DMS 273 (cell line): ENCODE data around the gene PACS2.
"Not testable (repeated sequence)": the region's sequence is repeated elsewhere in the genome, so short reads cannot be mapped to it uniquely, and the experiment has no call there.

Source experiments
- DNase-seq: peaks from one replicate; lab custom pipeline; 2025; ENCODE audit not compliant: unreplicated experiment; lab: John Stamatoyannopoulos, UW

Gene PACS2

DNA sequence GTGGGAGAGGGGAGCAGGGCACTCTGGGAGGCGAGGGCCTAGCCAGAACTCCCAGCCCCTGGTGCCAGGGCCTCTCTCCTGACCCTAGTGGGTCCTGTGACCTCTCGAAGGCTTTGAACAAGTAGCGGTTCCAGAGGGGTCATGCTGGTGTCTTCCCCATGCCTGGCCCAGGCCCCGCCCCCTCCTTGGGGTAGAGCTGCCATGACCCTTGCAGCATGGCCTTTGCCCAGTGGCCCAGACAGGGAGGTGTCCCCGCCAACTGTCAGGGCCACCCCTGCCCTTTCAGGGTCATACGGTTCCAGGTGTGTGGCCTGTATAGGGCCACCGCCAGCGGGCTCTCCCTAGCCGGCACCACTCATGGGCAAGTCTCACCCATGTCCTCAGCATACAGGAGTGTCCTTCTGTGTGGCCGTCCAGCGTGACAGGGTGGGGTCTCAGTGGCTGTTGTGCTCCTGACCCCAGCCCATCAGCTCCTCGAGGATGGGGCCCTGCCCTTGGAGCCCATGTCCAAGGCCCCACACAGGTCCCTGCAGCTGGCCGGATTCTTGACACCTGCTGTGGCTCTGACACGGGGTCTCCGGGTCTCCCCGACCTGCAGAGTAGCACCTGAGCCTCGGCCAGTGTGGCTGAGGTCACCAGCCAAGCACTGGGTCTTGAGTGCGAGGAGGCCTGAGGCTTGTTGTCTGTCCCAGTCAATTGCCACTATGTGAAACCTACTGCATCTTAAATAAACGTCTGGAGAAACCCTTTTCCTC, 34.6 kb downstream of the PACS2 start:
- DNase-seq: no peak

DNA sequence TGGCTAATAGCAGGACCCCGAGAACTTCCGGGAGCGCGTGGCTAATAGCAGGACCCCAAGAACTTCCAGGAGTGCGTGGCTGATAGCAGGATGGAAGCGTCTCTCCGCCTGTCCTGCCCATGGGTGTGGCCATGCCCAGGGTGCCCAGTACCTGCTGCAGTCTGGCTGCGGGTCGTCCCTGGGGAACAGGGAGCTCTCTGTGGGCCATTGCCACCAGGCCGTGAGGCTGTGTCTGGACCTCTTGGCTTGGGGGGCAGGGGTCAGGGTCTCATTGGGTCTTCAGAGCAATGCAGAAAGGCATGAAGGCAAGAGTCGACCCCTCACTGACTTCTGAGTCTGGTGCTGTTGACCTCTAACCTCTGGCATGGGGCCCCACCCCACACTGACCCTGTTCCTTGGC, 35.4 kb downstream of the PACS2 start:
- no peak for DNase-seq

DNA sequence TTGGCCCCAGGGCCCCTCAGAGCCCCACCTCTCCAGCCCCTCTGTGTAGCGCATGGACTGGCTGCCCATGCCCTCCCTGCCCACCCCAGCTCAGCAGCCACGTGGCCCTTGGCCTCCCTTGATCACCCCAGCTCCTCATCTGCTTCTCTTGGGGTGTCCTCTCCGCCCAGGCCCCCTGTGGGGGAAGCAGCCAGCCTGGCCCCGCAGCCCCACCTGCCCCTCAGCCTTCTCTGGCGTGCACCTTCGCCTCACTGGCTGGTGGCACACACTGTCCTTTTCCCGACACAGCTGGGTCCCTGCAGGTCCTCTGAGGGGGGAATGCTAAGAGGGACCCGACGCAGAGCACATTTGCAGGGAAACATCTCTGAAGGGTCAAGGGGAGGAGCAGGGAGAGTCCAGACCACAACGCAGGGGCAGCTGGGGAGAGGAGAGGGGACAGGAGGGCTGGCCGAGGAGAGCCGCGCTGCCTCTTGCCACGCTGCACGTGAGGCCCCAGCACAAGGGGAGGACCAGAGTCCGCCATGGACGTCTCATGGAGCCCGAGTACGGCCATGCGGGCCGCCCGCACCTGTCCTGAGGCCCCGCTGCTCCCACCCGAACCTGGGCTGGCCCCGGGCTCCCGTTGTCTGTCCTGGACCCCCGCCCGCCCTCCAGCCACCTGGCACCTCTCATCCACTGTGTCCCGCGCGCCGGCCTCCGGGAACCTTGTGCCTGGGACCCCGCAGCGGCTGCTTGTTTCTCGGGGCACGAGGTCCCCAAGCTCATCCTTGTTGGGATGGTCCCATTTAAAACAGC, 36.1 kb downstream of the PACS2 start:
- DNase-seq: no peak

DNA sequence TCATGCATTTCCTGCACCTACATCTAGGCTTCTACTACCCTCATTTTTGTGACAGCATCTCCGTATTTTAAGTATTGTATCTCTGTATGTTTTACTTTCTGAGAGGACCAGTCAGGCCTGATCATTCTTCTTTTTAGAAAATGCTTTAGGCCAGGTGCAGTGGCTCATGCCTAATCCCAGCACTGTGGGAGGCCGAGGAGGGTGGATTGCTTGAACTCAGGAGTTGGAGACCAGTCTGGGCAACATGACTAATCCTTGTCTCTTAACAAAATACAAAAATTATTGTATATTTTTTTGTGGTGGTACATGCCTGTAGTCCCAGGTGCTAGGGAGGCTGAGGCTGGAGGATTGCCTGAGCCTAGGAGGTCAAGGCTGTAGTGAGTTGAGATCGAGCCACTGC, 36.9 kb downstream of the PACS2 start:
- no peak for DNase-seq

- peak; percentile 94 for DNase-seq
These were observed 37.6 kb downstream of the PACS2 start for GRCh38 chr14:105351920-105352851.

- DNase-seq: no peak
These were observed 38.6 kb downstream of the PACS2 start for GRCh38 chr14:105353136-105353535.

DNA sequence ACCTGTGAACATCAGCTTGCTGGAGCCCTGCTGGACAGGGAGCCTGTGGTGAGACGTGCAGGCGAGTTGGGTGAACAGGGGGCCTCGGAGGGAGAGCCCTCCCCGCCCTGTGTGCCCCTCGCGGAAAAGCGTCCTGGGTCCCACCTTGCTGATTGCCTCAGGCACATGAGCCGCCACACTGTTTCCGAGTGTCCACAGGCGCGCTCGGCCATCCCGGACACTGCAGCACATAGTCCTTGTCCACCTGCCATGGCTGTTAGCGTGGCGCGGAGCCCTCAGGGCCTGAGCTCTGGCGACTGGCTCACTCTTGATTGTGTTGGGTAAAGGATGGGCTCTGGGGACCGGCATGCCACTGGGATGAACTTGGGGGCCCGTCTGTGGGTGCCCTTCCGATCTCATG, 40.0 kb downstream of the PACS2 start:
- no peak for DNase-seq

DNA sequence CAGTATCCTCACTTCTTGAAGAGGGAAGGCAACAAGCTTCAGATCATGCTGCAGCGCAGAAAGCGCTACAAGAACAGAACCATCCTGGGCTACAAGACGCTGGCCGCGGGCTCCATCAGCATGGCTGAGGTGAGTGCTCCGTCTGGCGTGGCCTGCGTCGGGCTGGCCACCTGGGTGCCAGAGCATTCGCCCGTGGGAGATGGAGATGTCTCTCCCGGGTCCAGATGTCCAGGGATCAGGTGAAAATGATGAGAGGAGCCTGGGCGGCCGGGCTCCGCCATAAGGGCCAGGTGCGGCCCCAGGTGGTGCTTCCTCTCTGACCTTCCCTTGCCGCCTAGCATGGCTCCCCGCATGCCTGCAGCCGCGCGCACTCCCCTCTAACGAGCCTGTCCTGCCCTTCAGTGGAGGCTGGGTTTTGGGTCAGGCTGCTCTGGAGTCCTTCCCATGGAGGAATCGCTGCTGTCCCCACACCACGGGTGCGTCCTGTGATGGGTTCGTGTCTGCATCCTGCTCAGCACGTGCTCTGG, 40.6 kb downstream of the PACS2 start:
- no peak for DNase-seq

DNA sequence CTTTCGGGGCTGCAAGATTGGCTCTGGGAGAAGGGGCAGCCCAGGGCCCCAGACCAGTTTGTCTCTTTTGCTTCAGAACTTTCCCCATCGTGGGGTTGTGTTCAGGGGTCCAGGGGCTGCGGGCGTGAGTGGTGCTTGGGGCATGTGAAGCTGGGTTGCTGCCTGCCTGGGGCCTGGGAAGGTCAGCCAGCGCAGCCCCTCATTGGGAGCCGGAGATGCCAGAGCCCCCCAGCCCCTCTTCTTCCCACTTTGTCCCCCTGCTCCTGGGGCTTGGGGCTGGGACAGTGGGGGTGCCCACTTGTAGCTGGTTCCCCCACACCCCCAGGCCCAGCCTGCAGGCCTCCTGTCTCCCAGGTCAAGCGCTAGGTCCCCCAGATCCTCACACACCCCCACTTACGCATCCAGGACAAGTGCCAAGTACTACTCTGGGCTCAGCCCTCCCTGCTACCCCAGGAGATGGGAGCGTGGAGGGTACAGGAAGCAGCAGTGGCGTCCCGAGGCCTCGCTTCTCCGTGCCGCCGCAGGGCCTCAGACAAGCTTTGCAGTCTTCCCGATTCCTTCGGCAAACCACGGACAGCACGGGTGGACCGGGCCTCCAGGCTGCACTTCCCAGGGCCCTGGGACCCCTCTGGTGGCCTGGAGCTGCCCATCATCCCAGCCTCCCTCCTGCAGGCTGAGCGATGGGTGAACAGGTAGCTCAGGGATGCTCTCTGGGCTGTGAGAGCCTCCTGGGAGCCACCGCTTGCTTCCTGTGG, 41.5 kb downstream of the PACS2 start:
- no peak for DNase-seq

DNA sequence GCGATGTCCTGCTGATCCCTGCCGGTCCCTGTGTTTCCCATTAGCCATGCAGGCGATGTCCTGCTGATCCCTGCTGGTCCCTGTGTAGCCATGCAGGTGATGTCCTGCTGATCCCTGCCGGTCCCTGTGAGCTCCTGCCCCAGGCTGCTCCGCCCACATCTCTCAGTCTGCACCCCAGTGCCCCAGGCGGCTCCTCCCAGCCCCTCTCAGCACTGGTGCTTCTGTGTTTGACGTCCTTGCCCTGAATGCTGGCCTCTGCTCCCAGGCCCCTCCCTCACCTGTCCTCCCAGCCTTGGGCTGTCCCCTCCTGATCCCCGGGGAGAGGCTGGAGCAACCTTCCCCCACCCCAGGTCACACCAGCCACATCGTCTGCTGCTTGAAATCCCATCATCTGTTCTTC, 42.4 kb downstream of the PACS2 start:
- DNase-seq: no peak

- no peak for DNase-seq
These were observed 43.1 kb downstream of the PACS2 start for GRCh38 chr14:105357626-105358025.

DNA sequence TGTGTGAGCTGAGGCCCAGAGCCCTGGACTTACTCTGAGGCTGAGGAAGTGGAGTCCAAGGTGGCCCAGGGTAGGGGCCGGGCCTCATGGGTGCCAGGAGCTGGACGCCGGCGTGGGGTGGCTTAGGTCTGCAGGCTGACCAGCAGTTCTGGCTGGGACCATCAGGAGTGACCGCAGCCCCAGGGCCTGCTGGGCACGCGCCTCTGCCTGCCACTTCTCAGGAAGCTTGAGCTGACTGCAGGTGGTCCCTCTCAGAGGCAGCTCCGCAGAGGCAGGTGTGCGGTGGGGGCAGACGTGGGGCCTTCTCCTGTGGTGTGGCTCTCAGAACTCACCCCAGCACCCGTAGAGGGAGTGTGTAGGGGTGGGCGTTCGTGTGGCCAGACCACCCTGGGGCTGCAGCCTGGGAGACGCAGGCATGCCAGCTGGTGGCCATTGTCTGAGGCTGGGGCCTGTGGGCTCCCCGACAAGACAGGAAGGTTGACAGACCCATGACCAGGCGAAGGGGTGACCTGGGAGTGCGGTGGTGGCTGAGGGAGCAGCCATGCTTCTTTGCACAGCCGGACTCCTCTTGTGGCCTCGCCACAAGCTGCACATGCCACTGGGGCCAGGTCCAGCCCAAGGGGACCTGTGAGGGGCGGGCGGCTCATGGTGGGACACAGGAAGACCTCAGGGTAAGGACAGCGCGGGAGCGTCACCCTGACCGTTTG, 43.7 kb downstream of the PACS2 start:
- DNase-seq: no peak

GRCh38 chr14:105358943-105359342, 44.4 kb downstream of the PACS2 start:
- DNase-seq: no peak

DNA sequence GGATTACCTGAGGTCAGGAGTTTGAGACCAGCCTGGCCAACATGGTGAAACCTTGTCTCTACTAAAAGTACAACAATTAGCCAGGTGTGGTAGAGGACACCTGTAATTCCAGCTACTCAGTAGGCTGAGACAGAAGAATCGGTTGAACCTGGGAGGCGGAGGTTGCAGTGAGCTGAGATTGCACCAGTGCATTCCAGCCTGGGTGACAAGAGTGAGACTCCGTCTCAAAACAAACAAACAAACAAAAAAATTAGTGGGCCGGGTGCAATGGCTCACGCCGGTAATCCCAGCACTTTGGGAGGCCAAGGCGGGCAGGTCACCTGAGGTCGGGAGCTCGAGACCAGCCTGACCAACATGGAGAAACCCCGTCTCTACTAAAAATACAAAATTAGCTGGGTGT, 46.9 kb downstream of the PACS2 start:
- DNase-seq: not testable (repeated sequence)

- DNase-seq: peak; percentile 56
These were observed 49.5 kb downstream of the PACS2 start for GRCh38 chr14:105363847-105364708.

GRCh38 chr14:105365101-105365500, 50.6 kb downstream of the PACS2 start:
- DNase-seq: no peak

DNA sequence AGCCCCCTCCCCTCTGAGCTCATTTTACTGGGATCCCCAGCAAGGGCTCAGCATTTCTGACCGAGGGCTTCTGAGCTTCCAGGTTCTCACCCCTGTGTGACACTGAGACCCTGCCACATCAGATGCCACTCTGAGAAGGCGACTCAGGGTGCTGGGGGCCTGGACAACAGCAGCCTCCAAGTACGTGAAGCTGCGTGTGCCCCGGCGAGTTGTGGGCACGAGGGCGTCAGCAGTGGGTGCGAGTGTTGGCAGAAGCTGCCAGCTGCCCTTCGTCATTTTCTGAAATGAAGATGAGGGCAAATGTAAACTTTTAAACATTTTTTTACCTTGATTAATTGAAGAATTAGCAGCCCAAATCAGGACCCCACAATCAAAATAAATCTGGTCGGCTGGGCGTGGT, 51.1 kb downstream of the PACS2 start:
- no peak for DNase-seq

DNA sequence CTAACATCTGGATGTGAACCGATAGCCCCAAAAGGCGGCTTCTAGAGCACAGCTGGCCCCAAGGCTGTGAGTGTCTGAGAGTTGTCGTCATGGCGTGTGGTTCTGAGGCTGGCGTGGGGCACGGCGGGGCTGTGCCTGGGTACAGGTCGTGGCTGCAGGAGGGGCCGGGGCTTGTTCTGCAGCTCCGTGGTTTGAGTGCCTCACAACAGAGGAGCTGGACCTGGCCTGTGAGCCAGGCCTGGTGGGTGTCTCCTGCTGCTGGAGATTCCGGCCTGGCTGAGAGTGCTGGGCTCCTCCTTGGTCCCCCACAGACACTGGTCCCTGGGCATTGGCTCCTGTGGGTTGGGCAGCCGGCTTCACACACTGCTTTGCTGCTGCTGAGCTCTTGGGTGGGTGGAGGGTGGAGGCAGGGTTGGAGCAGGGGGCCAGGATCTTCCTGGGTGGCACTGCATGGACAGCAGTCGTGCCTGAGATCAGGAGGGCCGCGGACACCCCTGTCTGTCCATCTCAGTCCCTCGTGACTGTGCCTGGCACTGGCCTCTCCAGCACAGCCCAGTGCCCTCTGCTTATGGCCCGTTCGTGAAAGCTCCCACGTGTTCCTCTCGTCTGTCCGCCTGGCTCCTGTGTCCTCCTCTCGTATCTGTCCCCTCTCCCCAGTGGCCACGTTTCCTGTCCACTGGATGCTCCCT, 52.0 kb downstream of the PACS2 start:
- DNase-seq: no peak
